SU-DHL-6 (cell line): Measurements from ENCODE around the gene WDR7.

ENCODE experiments used
- EZH2phosphoT487 ChIP-seq: fragments of 200-600 bp; sonication (generic), shearing (Covaris generic); conservative IDR thresholded peaks from 2 replicates; pipeline ENCODE4 v1.6.1; 2018; ENCODE audit warnings: mild to moderate bottlenecking, antibody characterized with exemption, low read length, moderate library complexity, mixed read lengths
- TF ChIP-seq, protein P1 (sequence below): fragments of 200-600 bp; sonication (generic); IDR thresholded peaks from one replicate; pipeline ENCODE4 v1.5.1; 2017; ENCODE audit warnings: antibody characterized with exemption, mild to moderate bottlenecking, low read length, moderate library complexity; ENCODE audit not compliant: insufficient read depth, poor library complexity, severe bottlenecking

DNA sequence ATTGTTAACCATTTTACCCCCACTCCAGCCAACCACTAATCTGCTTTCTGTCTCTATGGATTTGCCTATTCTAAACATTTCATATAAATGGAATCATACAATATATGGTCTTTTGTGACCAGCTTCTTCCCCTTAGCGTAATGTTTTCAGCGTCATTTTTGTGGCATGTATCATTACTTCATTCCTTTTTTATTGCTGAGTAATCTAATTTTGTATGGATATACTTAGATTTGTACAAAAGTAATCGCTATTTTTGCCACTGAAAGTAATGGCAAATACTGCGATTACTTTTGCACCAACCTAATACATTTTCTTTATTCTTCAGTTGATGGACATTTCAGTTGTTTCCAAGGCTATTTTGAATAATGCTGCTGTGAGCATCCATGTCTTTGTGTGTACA, 227.6 kb downstream of the WDR7 start:
- TF ChIP-seq, protein P1, sequence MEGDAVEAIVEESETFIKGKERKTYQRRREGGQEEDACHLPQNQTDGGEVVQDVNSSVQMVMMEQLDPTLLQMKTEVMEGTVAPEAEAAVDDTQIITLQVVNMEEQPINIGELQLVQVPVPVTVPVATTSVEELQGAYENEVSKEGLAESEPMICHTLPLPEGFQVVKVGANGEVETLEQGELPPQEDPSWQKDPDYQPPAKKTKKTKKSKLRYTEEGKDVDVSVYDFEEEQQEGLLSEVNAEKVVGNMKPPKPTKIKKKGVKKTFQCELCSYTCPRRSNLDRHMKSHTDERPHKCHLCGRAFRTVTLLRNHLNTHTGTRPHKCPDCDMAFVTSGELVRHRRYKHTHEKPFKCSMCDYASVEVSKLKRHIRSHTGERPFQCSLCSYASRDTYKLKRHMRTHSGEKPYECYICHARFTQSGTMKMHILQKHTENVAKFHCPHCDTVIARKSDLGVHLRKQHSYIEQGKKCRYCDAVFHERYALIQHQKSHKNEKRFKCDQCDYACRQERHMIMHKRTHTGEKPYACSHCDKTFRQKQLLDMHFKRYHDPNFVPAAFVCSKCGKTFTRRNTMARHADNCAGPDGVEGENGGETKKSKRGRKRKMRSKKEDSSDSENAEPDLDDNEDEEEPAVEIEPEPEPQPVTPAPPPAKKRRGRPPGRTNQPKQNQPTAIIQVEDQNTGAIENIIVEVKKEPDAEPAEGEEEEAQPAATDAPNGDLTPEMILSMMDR: no peak
- TF ChIP-seq EZH2phosphoT487: no peak
